GM12875 (cell line): ENCODE measurements around the gene EFNB3.

Experiments
- H3K4me3 ChIP-seq: one replicate; pipeline ENCODE4 v1.5.1; 2011; ENCODE audit warnings: low read depth, low read length, control low read depth
- CTCF ChIP-seq: IDR thresholded peaks from 2 replicates; pipeline ENCODE4 v1.5.1; 2011; ENCODE audit warnings: low read depth, mild to moderate bottlenecking, control low read depth, inconsistent platforms, low read length, moderate library complexity, borderline replicate concordance; ENCODE audit not compliant: insufficient read depth

Gene EFNB3

GRCh38 chr17:7721612-7722011 is 16.6 kb downstream of the EFNB3 start:
- TF ChIP-seq CTCF = no peak
- H3K4me3 ChIP-seq = no peak overlapping the region

DNA sequence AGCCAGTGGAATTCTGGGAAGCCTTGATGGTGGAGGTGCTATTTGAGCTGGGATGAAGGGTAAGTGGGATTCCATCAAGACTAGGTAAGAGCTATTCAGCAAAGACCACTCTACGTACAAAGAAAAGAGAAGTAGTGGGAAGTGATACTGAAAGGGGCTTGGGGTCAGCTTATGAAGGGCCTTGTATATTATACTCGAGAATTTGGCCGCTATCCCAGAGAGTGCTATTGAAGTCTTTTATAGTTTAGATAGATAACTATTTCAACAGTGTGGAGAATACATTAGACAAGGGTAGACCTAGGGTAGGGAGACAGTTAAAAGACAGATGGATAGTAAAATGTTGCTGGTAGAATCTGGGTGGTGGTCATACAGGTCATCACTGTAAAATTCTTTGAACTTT is 22.9 kb downstream of the EFNB3 start:
- no peak overlapping the region for H3K4me3 ChIP-seq
- TF ChIP-seq CTCF = no peak

- no peak for TF ChIP-seq CTCF
- H3K4me3 ChIP-seq = no peak overlapping the region
Measured at GRCh38 chr17:7729816-7730215, 24.8 kb downstream of the EFNB3 start.

DNA sequence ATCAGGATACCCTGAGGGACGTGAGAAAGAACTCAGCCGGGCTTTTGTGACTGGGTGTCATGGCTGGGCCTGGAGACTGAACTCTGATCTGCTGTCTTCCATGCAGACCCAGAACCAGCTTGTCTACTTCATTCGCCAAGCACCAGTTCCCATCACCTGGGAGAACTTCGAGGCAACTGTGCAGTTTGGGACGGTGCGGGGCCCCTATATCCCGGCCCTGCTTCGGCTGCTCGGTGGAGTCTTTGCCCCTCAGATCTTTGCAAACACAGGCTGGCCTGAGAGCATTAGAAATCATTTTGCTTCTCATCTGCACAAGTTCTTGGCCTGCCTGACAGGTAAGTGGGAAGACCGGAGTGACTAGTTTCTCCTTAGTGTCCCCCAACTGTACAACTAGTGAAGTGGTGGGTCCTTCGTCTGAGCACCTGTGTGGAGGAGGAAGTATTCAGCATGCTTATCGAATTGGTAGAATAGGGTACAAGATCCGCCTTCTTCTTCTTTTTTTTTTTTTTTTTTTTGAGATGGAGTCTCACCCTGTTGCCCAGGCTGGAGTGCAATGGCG is 28.1 kb downstream of the EFNB3 start:
- H3K4me3 ChIP-seq = no peak overlapping the region

GRCh38 chr17:7737601-7738000 is 32.6 kb downstream of the EFNB3 start:
- no peak for TF ChIP-seq CTCF
- H3K4me3 ChIP-seq = no peak overlapping the region

More for the DNA sequence above, 28.1 kb downstream of the EFNB3 start:
- no peak for TF ChIP-seq CTCF

DNA sequence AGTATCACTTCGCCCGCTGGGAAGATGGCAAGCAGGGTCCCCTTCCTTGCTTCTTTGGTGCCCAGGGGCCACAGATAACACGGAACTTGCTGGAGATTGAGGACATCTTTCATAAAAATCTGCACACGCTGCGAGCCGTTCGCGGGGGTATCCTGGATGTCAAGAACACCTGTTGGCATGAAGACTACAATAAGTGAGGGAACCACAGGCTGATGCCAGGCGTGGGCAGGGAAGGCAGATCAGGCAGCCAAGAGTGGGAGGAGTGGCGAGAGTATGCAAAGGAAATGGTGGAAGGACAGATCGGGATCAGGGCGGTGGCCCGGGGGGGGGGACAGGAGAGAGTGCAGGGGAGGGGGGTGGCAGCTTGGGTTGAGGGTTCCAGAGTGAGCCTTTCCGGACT is 34.7 kb downstream of the EFNB3 start:
- TF ChIP-seq CTCF = no peak
- H3K4me3 ChIP-seq = no peak overlapping the region

GRCh38 chr17:7740481-7741001 is 35.5 kb downstream of the EFNB3 start:
- no peak overlapping the region for H3K4me3 ChIP-seq
- no peak for TF ChIP-seq CTCF
